HG02763 (cell line): ENCODE measurements around the gene PARP12.

Experiments used
- ATAC-seq: cut with Tn5 transposase; IDR thresholded peaks from one replicate; pipeline ENCODE4 v1.9.1; 2021; ENCODE audit warnings: mild to moderate bottlenecking, moderate library complexity; ENCODE audit not compliant: unreplicated experiment

PARP12 gene

DNA sequence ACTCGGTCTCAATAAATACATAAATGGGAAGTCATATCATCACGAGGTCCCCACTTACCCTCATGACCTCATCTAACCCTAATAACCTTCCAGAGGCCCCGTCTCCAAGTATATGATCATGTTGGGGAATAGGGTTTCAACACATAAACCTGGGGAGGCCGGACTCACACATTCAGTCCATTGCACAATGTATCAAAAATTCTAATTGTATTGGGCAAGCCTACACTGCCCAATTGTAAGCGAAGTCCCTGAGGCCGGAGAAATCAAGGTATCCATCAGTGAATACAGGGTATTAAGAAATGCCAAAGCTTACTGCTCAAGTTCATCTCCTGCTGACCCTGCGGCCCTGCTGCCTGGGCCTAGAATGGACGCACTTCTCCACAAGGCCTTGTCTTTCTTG, 69.6 kb downstream of the PARP12 start:
- ATAC-seq, result no peak

DNA sequence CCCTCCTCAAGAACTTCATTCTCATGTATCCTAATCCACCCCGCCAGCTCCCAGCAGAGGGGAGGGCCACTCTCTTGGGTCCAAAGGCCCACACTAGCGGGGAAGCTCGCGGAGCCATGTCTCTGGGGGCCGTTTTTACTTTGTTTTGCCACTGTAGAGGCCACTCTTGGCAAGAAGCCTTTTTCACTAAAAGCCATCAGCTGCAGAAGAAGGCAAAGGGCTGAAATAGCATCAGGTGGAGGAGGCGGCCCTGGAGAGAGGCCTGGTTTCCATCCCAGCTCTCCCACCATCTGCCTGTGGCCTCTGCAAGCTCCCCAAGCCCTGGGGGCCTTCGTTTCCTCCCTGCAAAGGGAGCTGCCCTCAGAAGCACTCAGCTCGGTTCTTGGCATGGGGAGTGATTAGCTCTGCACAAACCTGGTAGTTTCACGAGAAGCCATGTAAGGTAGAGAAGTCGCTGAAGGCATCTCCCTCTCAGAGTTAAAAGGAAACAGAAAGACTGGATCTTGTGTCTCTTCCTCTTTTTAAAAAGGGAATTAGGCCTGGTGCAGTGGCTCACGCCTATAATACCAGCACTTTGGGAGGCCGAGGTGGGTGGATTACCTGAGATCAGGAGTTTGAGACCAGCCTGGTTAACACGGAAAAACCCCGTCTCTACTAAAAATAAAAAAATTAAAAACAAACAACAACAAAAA, 70.3 kb downstream of the PARP12 start:
- ATAC-seq, result no peak

DNA sequence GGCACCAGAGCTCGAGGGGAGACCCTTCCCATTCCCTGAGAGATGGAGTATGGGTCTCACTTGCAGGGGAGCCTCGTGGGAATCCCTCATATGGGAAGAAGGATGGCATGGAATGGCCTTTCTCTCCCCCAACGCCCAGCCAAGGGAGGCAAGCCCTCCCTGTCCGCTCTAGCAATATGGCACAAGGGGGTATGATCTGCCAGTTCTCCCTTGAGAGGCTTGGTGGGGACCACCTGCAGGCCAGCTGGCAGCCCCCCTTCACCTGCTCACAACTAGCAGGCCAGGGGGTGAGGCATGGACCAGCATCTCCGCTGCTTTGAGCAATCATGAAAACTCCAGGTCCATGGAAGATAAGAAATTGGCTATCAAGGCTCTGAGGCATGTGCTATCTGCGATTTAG, 70.8 kb downstream of the PARP12 start:
- no peak for ATAC-seq

DNA sequence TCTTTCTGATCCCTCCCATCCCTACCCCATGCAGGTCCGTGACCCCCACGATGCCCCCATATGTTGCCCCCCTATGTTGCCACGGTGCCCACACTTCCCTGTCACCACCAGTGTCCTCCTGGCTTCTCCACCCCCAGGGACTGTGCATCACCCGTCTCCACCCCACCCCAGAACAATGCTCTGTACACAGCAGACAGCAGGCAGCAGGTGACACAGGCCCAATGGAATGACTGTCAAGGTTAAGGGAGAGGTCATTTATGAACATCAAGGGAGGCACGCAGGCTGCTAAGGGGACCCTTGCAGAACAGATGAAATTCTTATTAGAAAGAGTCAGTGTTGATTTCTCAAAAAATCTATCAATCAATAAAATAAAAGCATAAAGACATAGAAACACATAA, 71.5 kb downstream of the PARP12 start:
- ATAC-seq, result no peak

DNA sequence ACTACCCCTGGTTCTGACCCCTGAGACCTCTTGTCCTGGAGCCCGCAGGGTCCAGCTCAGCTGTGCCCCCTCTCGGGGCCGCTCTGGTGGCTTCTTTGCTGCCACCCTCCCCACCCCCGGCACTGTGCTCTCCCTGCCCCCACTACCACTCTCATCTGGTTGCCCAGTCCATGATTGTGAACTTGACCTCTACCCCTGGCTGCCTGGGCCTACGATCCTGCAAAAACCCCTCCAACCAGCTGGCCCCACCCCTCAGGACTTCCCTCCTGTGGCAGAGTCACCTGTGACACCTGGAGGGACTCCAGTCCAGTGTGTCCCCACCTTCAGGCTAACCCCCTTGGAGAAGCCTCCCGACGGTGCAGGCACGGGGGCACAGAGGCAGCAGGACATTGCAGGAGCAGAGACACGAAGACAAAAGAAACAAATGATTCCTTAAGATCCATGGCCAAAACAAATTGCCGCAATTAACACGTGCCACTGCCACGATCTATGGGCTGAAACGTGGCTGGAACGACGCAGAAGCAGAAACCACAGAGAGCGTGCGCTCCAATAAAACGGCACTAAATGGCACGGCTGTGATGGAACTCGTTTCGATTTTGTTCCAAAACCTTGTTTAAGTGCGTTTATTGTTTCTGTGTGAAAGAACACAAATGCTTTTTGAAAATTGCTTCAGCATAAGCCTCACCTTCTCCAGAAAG, 72.0 kb downstream of the PARP12 start:
- ATAC-seq, result no peak

DNA sequence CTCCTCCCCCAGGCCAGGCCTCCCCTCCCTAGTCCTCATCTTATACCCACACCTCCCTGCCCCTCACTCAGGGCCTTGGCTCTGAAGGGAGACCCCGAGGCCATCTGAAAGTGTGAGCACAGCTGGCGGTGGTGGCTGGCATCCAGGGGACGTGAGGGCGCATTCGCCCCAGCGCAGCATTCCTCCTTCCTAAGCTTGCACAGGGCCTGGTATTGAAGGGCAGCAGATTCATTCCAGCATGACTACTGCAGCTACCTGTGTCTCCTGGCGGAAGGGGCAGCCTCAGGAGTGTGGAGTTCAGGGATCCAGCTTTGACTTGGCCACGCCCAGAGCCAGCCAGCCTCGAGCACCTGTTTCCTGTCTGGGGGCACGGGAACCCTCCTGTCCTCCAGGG, 72.6 kb downstream of the PARP12 start:
- ATAC-seq, result no peak

DNA sequence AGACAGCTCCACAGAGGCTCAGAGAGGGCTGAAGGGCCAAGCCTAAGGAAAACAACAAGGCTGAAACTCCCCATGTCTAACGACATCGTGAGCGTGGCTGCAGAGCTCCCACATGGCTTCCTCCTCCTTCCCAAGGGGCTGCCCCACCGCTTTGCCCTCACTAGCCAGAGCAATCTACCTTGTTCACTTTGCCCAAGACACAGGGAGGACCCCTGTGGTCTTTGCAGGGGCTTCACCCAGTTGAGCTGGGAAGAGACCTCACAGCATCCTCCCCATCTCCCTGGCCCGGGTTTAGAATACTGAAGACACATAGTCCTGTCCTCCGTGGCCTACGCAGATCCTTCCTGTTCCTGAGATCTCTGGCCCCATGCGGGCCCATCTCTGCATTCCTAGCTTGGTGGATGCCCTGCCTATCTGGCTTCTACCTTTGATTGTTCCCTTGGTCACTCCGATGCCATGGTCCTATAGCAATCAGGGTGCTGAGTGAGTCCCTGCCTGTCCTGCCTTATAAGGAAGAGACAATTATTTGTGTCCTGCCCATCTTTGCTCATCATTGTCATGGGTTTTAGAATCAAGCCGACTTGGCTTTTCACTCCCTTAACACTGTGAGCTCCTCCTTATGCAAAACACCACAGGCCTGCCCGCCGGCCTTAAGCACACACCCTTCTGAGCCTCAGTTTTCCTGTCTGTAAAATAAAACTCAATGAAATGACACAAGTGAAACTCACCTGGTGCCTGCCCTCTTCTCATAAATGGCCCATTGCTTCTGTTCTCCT, 73.2 kb downstream of the PARP12 start:
- no peak for ATAC-seq

DNA sequence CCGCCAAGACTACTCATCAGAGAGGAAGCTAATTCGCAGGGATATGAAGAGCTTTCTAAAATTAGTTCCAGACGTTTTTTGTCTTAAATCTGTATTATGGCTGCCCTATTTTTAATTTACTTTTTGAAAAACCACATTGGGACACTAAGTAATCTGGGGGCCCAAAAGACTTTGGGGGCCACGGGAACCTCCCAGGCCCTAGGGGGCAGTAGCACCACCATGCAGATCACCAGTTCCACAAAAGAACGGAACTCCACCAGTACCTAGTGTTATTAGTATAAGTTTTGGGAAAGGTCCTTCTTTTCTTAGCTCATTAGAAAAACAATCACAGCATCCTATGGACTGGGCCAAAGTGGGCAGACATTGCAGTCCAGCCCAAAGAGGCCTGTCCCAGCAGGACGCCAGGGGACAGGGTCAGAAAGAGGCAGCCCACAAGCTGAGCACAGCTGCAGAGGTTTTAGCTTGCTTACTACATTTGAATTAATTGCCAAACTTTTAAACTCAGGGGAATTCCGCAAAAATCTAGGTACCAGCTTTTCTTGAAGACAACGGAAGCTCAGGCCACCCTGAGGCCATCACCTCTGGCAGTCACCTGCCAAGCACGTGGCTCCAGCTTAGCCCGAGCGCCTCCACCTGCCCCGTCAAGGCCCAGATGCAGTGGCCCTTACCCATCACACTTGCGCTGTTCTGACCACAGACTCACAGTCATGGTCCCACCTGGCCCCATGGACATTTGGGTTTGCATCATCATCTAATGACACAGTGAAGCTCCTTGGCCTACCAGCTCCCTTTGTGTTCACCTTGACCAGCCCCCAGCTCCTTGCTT, 74.8 kb downstream of the PARP12 start:
- no peak for ATAC-seq

DNA sequence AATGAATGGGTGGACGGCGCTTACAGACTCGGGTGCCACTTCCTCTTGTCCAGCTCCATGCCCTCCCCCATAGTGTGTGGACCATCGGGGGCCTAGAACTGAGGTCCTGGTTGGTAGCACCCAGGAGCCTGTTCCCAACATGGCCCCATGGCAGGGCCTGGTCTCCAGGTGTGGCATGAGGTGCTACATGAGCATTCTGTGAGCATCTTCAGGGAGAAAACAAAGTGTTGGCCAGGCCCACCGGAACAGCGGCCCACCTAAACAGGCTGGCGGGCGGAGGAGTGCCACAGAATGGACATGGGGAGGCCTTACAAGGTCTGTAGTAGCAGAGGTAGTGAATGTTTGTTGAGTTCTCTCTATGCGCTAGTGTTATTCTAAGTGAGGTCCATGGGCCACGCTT, 76.9 kb downstream of the PARP12 start:
- ATAC-seq, result no peak

DNA sequence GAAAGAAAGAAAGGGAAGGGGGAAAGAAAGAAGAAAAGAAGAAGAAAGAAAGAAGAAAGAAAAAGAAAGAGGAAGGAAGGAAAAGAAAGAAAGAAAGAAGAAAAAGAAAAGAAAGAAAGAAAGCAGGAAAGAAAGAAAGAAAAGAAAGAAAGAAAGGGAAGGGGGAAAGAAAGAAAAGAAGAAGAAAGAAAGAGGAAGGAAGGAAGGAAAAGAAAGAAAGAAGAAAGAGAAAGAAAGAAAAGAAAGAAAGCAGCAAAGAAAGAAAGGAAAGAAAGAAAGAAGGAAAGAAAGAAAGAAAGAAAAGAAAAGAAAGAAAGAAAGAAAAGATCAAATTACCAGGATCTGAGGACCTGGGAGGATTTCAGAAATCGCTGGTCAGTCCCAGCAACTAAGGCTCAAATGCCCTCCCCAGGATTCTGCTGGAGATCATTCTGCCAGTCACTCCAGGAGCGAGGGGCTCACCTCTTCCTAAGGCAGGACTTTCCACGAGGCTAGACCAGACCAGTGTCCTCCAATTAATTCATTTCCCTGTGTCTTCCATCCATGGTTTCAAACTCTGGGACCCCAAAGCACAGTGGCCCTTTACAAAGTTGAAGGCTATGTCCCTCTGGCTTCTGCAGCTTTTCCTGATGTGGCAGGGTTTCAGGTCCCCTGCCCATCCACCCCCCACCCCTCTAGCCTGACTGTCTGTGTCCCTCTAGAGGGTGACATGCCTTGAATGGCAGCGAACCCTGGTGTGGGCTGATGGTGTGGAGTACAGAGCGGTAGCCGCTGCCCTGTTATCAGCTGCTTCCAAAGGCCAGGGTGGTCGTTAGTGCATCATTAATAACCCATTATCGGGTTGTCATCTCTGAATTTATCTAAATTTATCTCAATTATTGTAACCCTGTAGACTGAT, 77.9 kb downstream of the PARP12 start:
- ATAC-seq, result no peak

DNA sequence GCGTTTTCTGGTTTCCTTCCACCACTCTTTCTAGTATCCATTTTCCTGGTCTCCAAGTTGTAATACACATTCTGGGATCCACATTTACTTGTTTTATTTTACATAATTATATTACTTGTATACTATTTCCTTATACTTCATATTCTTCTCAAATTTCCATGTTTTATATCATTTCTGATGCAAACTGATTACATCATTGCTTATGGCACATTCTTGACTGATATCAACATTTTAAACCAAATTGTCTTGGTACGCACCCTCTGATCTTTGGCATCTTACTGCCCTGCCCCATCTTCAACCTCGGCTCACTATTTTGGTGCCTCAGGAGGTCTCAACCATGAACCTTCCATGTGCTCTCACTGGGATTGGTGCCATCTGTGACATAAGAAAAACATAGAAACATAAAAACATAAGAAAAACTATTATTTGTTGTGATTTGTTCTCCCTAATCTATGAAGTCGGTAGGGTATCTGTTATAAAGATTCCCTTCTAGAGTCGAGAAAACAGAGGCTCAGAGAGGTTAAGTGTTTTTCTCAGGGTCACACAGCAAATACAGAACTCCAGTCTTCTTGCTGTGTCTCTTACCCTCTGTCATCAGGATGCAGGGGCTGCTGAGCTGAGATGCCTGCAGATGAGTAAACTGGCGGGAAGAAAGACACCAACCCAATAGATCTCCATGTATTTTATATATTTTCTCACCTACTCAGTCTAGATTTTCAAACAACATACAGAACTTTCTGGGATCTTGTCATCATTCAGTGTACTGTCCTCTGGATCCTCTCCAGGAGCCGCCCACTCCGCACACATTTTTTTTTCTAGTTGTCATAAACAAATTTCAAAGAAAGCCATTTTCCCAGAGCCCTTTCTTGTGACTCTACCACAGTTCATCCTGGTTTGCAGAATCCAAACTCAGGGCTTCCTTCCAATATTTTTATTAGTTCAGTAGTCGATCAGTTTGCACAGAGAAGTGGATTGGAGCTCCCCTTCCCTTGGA, 79.5 kb downstream of the PARP12 start:
- ATAC-seq, result no peak

DNA sequence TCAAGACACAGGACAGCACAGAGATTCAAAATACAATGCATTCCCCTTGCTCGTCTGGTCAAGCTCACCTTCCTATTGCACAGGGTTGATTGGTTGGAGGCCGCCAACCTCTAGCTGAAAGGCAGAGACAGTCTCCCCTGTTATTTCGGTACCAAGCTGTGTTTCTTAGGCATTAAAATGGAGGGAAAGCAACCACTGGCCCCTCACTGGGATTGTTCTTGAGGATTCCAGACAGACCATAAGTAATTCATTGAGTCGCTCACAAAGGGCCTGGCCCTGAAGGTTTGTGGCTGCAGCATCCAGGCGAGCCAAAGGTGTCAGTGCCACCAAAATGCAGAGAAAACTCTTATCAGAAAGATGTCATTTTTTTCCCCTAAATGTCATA, 81.2 kb downstream of the PARP12 start:
- ATAC-seq, result no peak

DNA sequence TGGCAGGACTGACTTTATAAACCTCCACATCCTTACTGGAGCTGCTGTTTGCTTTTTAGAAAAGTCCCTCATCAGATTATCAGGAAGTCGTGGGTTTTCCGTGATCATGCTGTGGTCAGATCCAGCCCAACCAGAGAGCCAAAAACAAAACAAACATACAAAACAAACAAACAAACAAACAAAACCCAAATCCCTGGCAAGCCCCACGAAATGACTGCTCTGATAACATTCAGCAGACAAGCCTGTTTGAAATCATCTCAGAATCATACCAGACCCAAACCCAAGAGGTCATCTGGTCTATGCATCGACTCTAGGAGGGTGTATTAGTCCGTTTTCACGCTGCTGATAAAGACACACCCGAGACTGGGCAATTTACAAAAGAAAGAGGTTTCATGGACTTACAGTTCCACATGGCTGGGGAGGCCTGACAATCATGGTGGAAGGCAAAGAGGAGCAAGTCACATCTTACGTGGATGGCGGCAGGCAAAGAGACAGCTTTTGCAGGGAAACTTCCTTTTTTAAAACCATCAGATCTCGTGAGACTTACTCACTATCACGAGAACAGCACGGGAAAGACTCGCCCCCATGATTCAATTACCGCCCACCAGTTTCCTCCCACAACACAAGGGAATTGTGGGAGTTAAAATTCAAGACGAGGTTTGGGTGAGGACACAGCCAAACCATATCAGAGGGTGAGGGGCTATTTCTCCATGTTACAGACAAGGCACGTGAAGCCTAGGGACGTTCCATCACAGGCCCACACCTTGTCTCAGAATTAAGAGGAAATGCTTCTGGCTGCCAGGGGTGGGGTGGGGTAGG, 85.7 kb downstream of the PARP12 start:
- no peak for ATAC-seq

DNA sequence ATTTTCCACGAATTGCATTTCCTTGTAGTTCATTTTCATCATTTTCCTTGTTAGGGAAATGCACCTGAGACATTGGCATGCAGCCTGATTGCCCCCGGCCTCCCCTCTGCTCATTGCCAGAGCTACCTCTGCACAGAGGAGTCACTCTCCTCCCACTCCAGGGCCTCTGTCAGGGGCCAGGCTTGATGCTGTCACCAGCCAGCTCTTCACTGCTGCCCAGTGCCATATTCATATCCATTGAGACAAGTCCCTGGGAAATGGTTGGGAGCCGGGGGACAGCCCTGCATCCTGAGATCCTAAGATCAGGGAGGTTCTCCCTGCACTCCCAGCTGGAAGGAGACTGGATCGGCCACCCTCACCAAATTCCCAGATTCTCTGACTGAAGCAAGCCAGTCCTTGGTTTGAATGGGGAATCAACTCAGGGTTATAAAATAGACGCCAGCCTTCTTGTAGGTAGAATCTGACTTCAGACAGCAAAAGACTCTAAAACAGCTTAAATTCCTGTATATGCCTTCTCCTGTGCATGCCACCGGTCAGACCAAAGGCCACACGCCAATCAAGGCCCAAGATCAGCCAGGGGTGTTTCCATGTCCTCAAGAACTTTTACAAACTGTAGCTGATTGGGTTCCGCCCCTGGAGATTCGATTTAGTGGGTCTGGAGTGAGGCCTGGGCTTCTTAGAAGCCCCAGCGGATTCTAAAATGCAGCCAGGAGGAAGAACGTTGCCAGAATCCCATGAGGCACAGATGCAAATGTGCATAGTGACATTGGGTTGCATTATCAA, 86.5 kb downstream of the PARP12 start:
- ATAC-seq, result no peak

DNA sequence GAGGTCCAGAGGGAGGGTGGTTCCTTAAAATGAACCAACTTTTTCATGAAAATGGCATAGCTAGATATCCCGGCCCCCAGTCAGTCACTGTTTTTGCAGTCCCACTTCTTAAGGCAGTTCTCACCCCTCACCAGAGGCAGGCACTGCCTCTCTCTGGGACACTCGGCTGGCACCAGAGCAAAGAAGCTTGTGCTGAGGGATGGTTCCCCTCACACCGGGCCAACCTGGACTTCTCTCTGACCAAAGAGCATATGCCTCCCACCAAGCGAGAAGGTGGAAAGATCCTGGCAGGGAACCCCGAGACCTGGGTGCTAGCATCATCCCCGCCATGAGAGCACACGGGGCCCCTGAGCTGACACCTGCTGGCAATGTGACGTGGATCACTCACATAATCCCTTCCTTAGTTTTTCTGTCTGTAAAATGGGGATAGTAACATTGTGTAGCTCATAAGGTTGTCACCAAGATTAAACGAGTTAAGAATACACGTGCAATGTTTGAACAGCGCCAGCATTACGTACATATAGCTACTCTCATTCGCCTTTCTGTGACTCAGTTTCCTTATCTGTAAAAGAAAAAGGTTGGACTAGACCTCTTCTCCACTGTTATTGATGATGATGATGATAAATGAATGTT, 88.5 kb downstream of the PARP12 start:
- no peak for ATAC-seq
